Gastrocnemius medialis (tissue), 4 donors: Measurements from ENCODE around the gene CAND1.

Experiments
- CTCF ChIP-seq, 5 experiments: fragments of 450-650 bp in 3 of 5; fragments of 200-600 bp in 2 of 5; sonication (generic) in 2 of 5; IDR thresholded peaks in 4 of 5; conservative IDR thresholded peaks in 1 of 5; 1 replicate in 4 of 5; 2 replicates in 1 of 5; pipeline ENCODE4 v1.5.1; 2016 to 2019; ENCODE audit warnings: antibody characterized with exemption in 5 of 5, mild to moderate bottlenecking in 3 of 5, moderate library complexity in 3 of 5
- POLR2A ChIP-seq, 2 donors: fragments of 450-650 bp; IDR thresholded peaks; one replicate each; pipeline ENCODE4 v1.6.1; 2017; ENCODE audit warnings: antibody characterized with exemption in 2 of 2, mild to moderate bottlenecking in 2 of 2, moderate library complexity in 2 of 2

GRCh38 chr12:67275380-67275913 lies 6.3 kb downstream of the CAND1 start:
- TF ChIP-seq CTCF (IDR thresholded peaks at IDR 0.05 in 4 of 5, conservative IDR thresholded peaks at IDR 0.05 in 1 of 5) (no peak), POLR2A (IDR thresholded peaks at IDR 0.05) (no peak)
